K562 (cell line): Measurements from ENCODE around the gene FBXL12. TPM values are rescaled to one million over a fixed set of nuclear protein-coding genes. Genes with fewer than 3 reads are reported as not detected.
A peak's percentile ranks its signal among the peaks of the same experiment; 100 is the strongest.

Experiments used
- ARID2 ChIP-seq: fragments of 450-650 bp; IDR thresholded peaks from 2 replicates; pipeline ENCODE4 v1.6.1; 2017; ENCODE audit warnings: antibody characterized with exemption, mild to moderate bottlenecking
- CBFB ChIP-seq: sonication (generic); formaldehyde crosslinking; IDR thresholded peaks from 2 replicates; pipeline ENCODE4 v1.4.0; 2020; ENCODE audit warnings: mild to moderate bottlenecking, missing genetic modification reagents
- CTBP1 ChIP-seq: fragments of 450-650 bp; IDR thresholded peaks from 2 replicates; pipeline ENCODE4 v1.6.1; 2016; ENCODE audit warnings: borderline replicate concordance
- DLX4 ChIP-seq: fragments of 250-450 bp; sonication (Bioruptor Pico); IDR thresholded peaks from 2 replicates; pipeline ENCODE4 v1.6.1; 2021; ENCODE audit warnings: mild to moderate bottlenecking
- ETV5 ChIP-seq: sonication (generic); formaldehyde crosslinking; IDR thresholded peaks from 2 replicates; pipeline ENCODE4 v1.4.0; 2020; ENCODE audit warnings: low read depth, mild to moderate bottlenecking, missing genetic modification reagents
- HNRNPUL1 ChIP-seq: fragments of 200-400 bp; formaldehyde crosslinking; IDR thresholded peaks from 2 replicates; pipeline ENCODE4 v1.6.1; 2017; ENCODE audit warnings: low read length
- IRF9 ChIP-seq: fragments of 450-650 bp; IDR thresholded peaks from 2 replicates; pipeline ENCODE4 v1.6.1; 2016; ENCODE audit warnings: missing biosample characterization, missing genetic modification characterization
- NCOR1 ChIP-seq: fragments of 450-650 bp; IDR thresholded peaks from 2 replicates; pipeline ENCODE4 v1.6.1; 2016; ENCODE audit warnings: mild to moderate bottlenecking, moderate library complexity
- PML ChIP-seq: IDR thresholded peaks from 2 replicates; pipeline ENCODE4 v1.6.1; 2012; ENCODE audit warnings: low read length, inconsistent platforms
- REST ChIP-seq, 2 experiments: fragments of 450-650 bp; formaldehyde crosslinking in 1 of 2; IDR thresholded peaks; 2 replicates each; pipeline versions ENCODE4 v1.4.0 to v1.6.1; 2014 to 2020; ENCODE audit warnings: mild to moderate bottlenecking in 2 of 2, borderline replicate concordance in 1 of 2, low read depth in 1 of 2
- SNIP1 ChIP-seq: fragments of 450-650 bp; IDR thresholded peaks from 2 replicates; pipeline ENCODE4 v1.7.1; 2017; ENCODE audit warnings: low read depth, mild to moderate bottlenecking
- STAT5A ChIP-seq: IDR thresholded peaks from 2 replicates; pipeline ENCODE4 v1.6.1; 2012; ENCODE audit warnings: low read length, inconsistent platforms, borderline replicate concordance
- TCF7 ChIP-seq: sonication (generic); IDR thresholded peaks from 2 replicates; pipeline ENCODE4 v1.6.1; 2016; ENCODE audit warnings: antibody characterized with exemption, borderline replicate concordance
- U2AF2 ChIP-seq: fragments of 200-400 bp; formaldehyde crosslinking; optimal IDR thresholded peaks from 2 replicates; pipeline ENCODE3; 2017; ENCODE audit warnings: low read depth, mild to moderate bottlenecking, low read length
- XRCC3 ChIP-seq: fragments of 450-650 bp; IDR thresholded peaks from 2 replicates; pipeline ENCODE4 v1.6.1; 2017; ENCODE audit warnings: mild to moderate bottlenecking, moderate library complexity
- polyA plus RNA-seq, 8 experiments: library from polyadenylated mRNA; depleted of rRNA in 4 of 8; stranded (reverse) in 5 of 8; unstranded in 3 of 8; fragments of >200 nt; fragmentation: Nextera tagmentation in 2 of 8; fragmentation: Illumina TruSeq in 1 of 8; extraction: Ambion mirVana in 2 of 8; extraction: Trizol in 1 of 8; gene quantifications; 2 replicates each; pipeline versions ENCODE4 v1.2.1 to v1.2.3, GENCODE V29; 2011 to 2014; ENCODE audit warnings: inconsistent platforms in 1 of 8, missing spikeins in 1 of 8
- total RNA-seq, 7 experiments: library from RNA; depleted of rRNA in 6 of 7; stranded (reverse); fragments of >200 nt in 6 of 7; fragmentation: Illumina TruSeq in 2 of 7; extraction: Trizol in 2 of 7; gene quantifications; 2 replicates each; pipeline versions ENCODE4 v1.2.1 to v1.2.3, GENCODE V29; 2011 to 2021; ENCODE audit warnings: low replicate concordance in 1 of 7
- TF ChIP-seq, protein P1 (sequence below): fragments of 450-650 bp; IDR thresholded peaks from 2 replicates; pipeline ENCODE4 v1.6.1; 2016; ENCODE audit warnings: borderline replicate concordance

The FBXL12 gene
- total and polyA plus RNA-seq, 9 of the 15 experiments (the other 6 are each of a cell fraction or from before 2014, with no cell fraction given): 2.7 to 40.5 (median 26.5) TPM

- TF ChIP-seq, protein P1, sequence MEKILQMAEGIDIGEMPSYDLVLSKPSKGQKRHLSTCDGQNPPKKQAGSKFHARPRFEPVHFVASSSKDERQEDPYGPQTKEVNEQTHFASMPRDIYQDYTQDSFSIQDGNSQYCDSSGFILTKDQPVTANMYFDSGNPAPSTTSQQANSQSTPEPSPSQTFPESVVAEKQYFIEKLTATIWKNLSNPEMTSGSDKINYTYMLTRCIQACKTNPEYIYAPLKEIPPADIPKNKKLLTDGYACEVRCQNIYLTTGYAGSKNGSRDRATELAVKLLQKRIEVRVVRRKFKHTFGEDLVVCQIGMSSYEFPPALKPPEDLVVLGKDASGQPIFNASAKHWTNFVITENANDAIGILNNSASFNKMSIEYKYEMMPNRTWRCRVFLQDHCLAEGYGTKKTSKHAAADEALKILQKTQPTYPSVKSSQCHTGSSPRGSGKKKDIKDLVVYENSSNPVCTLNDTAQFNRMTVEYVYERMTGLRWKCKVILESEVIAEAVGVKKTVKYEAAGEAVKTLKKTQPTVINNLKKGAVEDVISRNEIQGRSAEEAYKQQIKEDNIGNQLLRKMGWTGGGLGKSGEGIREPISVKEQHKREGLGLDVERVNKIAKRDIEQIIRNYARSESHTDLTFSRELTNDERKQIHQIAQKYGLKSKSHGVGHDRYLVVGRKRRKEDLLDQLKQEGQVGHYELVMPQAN: no peak; the same call in 1 of the 2 replicates
- TF ChIP-seq SNIP1: no peak
- no peak for TF ChIP-seq DLX4 (CRISPR knock-in tag)
- peak; percentile 37 for TF ChIP-seq REST (IDR thresholded peaks at IDR 0.05; ENCODE audit: borderline replicate concordance)
- TF ChIP-seq REST (CRISPR knock-in tag; IDR thresholded peaks at IDR 0.05; ENCODE audit: low read depth): peak; percentile 59; the same call in 1 of the 2 replicates
- TF ChIP-seq HNRNPUL1: no peak
- TF ChIP-seq ARID2: no peak
- no peak for TF ChIP-seq CBFB
- TF ChIP-seq NCOR1: no peak
- TF ChIP-seq IRF9 (tag): no peak
- peak; percentile 64 for TF ChIP-seq PML
- peak; percentile 66 for TF ChIP-seq ETV5 (CRISPR knock-in tag)
- no peak for TF ChIP-seq U2AF2
- no peak for TF ChIP-seq XRCC3
- peak; percentile 96 for TF ChIP-seq CTBP1
- TF ChIP-seq STAT5A: peak; percentile 9; the same call in 1 of the 2 replicates
- 0 out of 2 replicates have a peak, but pooled peaks have one; percentile 66 for TF ChIP-seq TCF7
These were observed 50.4 kb downstream of the FBXL12 start, which contains the start of gene ZNF846 (continued) for GRCh38 chr19:9768175-9769112.
